ENCODE data around the gene LAD1. TPM values are rescaled to one million over a fixed set of nuclear protein-coding genes. Genes with fewer than 3 reads are reported as not detected.
A peak's percentile ranks its signal among the peaks of the same experiment; 100 is the strongest.

Gene LAD1
- total and polyA plus RNA-seq, 2 of the 13 experiments (the other 11 are each of a cell fraction or from before 2014, with no cell fraction given) = 10.8 to 65.6 TPM

DNA sequence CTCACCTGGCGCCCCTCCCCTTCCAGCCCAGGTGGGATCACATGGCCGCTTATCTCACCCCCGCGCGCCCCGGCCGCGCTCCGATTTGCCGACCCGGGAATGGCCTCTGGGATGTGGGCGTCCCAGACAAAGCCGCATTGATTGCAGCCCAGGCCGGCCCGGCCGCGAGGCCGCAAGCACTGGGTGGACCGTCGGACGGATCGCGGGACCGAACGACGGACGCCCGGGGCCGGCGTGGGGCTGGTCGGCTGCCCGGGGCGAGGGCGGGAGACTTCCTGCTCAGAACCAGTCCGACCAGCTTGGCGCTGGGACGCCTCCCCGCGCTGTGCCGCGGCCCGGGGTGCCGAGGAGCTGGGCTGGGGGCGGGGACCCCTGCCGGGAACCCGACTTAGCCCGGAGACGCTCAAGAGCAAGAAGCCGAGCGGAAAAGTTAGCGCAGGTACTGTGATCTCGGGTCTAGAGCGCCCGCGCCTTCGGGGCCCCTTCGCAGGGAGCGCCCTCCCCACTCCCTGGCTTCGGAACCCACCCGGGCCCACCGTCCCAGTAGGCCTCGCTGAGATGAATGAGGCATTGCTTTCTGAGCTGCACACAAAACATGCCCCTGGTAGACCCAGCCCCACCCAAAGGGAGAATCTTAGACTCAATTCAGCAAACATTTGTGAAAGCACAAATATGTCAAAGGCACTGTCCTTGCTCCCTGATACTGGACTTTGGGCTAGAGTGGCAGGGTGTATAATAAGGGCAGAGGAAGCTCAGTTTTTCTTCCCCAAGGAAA lies 415 bp upstream of the LAD1 start (continued):
- TF ChIP-seq MTF2 (CRISPR knock-in tag; IDR thresholded peaks at IDR 0.05; ENCODE audit: borderline replicate concordance) (no peak), FOXP4 (CRISPR knock-in tag; IDR thresholded peaks at IDR 0.05) (no peak), SALL2 (CRISPR knock-in tag; IDR thresholded peaks at IDR 0.05) (peak; percentile 82), ATF1 (CRISPR knock-in tag; IDR thresholded peaks at IDR 0.05) (no peak), ZNF720 (CRISPR knock-in tag; IDR thresholded peaks at IDR 0.05) (no peak), ZNF83 (CRISPR knock-in tag; IDR thresholded peaks at IDR 0.05; ENCODE audit: borderline replicate concordance) (peak; percentile 42; the same call in 1 of the 2 replicates), E2F2 (CRISPR knock-in tag; IDR thresholded peaks at IDR 0.05; ENCODE audit: borderline replicate concordance) (no peak), ZNF549 (CRISPR knock-in tag; IDR thresholded peaks at IDR 0.05) (no peak), ZFP62 (CRISPR knock-in tag; IDR thresholded peaks at IDR 0.05) (no peak), ZNF317 (CRISPR knock-in tag; IDR thresholded peaks at IDR 0.05) (no peak), KDM2A (CRISPR knock-in tag; IDR thresholded peaks at IDR 0.05; ENCODE audit: borderline replicate concordance, low read depth) (peak; percentile 68; the same call in 1 of the 2 replicates), NFKB2 (CRISPR knock-in tag; IDR thresholded peaks at IDR 0.05; ENCODE audit: borderline replicate concordance) (no peak), ZNF44 (CRISPR knock-in tag; IDR thresholded peaks at IDR 0.05) (no peak), ZXDC (CRISPR knock-in tag; IDR thresholded peaks at IDR 0.05) (no peak)
- TF ChIP-seq, protein P1, sequence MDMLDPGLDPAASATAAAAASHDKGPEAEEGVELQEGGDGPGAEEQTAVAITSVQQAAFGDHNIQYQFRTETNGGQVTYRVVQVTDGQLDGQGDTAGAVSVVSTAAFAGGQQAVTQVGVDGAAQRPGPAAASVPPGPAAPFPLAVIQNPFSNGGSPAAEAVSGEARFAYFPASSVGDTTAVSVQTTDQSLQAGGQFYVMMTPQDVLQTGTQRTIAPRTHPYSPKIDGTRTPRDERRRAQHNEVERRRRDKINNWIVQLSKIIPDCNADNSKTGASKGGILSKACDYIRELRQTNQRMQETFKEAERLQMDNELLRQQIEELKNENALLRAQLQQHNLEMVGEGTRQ (IDR thresholded peaks at IDR 0.05; ENCODE audit: low read depth, low read length) = no peak
- TF ChIP-seq, protein P1 (CRISPR knock-in tag; IDR thresholded peaks at IDR 0.05; ENCODE audit: borderline replicate concordance) = no peak; the same call in 1 of the 2 replicates
- TF ChIP-seq, protein P2, sequence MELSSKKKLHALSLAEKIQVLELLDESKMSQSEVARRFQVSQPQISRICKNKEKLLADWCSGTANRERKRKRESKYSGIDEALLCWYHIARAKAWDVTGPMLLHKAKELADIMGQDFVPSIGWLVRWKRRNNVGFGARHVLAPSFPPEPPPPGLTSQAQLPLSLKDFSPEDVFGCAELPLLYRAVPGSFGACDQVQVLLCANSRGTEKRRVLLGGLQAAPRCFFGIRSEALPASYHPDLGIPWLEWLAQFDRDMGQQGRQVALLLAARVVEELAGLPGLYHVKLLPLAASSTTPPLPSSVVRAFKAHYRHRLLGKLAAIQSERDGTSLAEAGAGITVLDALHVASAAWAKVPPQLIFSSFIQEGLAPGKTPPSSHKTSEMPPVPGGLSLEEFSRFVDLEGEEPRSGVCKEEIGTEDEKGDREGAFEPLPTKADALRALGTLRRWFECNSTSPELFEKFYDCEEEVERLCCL (CRISPR knock-in tag; IDR thresholded peaks at IDR 0.05; ENCODE audit: borderline replicate concordance) = no peak
- TF ChIP-seq, protein P3, sequence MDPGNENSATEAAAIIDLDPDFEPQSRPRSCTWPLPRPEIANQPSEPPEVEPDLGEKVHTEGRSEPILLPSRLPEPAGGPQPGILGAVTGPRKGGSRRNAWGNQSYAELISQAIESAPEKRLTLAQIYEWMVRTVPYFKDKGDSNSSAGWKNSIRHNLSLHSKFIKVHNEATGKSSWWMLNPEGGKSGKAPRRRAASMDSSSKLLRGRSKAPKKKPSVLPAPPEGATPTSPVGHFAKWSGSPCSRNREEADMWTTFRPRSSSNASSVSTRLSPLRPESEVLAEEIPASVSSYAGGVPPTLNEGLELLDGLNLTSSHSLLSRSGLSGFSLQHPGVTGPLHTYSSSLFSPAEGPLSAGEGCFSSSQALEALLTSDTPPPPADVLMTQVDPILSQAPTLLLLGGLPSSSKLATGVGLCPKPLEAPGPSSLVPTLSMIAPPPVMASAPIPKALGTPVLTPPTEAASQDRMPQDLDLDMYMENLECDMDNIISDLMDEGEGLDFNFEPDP (CRISPR knock-in tag; conservative IDR thresholded peaks at IDR 0.05) = no peak

All from HepG2 (cell line).